HS-27A (cell line): ENCODE data around the gene PTGDR2.

ENCODE experiments used
- DNase-seq: peaks from one replicate; pipeline ENCODE4 v3.0.0-alpha.2; 2012; ENCODE audit warnings: low read depth, missing footprints

Gene PTGDR2

GRCh38 chr11:60858731-60859464 lies 3.1 kb upstream of the PTGDR2 start:
- DNase-seq = no peak

GRCh38 chr11:60858236-60858635 lies 2.5 kb upstream of the PTGDR2 start:
- no peak for DNase-seq

- DNase-seq = no peak
Observed at GRCh38 chr11:60857378-60858232, 1.9 kb upstream of the PTGDR2 start.

GRCh38 chr11:60854847-60855725 lies 664 bp downstream of the PTGDR2 start:
- no peak for DNase-seq

- DNase-seq = no peak
Observed at GRCh38 chr11:60854140-60854846, 1.5 kb downstream of the PTGDR2 start.

GRCh38 chr11:60852982-60853950 lies 2.5 kb downstream of the PTGDR2 start:
- no peak for DNase-seq

GRCh38 chr11:60852117-60852981 lies 3.4 kb downstream of the PTGDR2 start:
- no peak for DNase-seq

- DNase-seq = no peak
Observed at GRCh38 chr11:60851327-60852104, 4.2 kb downstream of the PTGDR2 start.

- DNase-seq = no peak
Observed at GRCh38 chr11:60849641-60850520, 5.9 kb downstream of the PTGDR2 start.

- DNase-seq = no peak
Observed at GRCh38 chr11:60848714-60849151, 7.0 kb downstream of the PTGDR2 start.

GRCh38 chr11:60847896-60848295 lies 7.9 kb downstream of the PTGDR2 start:
- DNase-seq = no peak

GRCh38 chr11:60847281-60847680 lies 8.5 kb downstream of the PTGDR2 start:
- no peak for DNase-seq

GRCh38 chr11:60845338-60845737 lies 10.4 kb downstream of the PTGDR2 start:
- DNase-seq = no peak

GRCh38 chr11:60844870-60845221 lies 10.9 kb downstream of the PTGDR2 start:
- DNase-seq = no peak

GRCh38 chr11:60844045-60844869 lies 11.5 kb downstream of the PTGDR2 start:
- DNase-seq = no peak

GRCh38 chr11:60842668-60843600 lies 12.8 kb downstream of the PTGDR2 start:
- DNase-seq = no peak
